ENCODE measurements around the gene RAD51B. TPM values are rescaled to one million over a fixed set of nuclear protein-coding genes. Genes with fewer than 3 reads are reported as not detected.

RAD51B gene
- total and polyA plus RNA-seq, 2 experiments from 2014 or later, result 10.1 to 18.0 TPM

DNA sequence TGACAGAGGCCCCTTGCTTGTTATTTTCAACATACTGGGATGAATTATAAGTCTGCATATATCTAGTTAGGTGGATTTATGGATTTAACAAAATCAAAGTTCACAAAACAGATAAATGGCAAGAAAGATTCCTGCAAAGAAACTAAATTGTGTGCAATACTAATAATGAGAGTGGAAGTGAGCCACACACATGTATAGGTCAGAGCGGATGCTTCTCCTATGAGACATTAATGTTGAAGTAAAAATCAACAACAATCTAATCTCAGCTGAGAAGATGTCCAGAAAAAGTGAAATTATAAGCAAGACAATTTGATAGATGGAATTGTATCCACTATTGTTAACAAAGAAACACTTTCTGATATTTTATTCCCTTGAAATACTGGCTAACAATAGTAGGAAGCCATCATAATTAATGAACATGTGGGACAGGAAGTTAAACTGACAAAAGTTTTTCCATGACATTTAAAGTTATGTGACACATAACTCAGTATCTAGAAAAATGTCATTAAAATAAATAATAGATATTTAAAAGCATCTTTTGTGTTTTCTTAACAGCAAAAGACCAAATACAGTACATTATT, 39.7 kb downstream of the RAD51B start:
- no peaks in the 10 kb centered on the region for H3K9me3 ChIP-seq (ENCODE audit: low read depth)
- H3K4me3 ChIP-seq, result no peak overlapping the region
- no peak for DNase-seq (ENCODE audit: low spot score)
- TF ChIP-seq EZH2 (IDR thresholded peaks at IDR 0.05; ENCODE audit: borderline replicate concordance) (no peak), EZH2phosphoT487 (IDR thresholded peaks at IDR 0.05; ENCODE audit: low read depth, severe bottlenecking, unreplicated experiment) (no peak)
- TF ChIP-seq, protein P1, sequence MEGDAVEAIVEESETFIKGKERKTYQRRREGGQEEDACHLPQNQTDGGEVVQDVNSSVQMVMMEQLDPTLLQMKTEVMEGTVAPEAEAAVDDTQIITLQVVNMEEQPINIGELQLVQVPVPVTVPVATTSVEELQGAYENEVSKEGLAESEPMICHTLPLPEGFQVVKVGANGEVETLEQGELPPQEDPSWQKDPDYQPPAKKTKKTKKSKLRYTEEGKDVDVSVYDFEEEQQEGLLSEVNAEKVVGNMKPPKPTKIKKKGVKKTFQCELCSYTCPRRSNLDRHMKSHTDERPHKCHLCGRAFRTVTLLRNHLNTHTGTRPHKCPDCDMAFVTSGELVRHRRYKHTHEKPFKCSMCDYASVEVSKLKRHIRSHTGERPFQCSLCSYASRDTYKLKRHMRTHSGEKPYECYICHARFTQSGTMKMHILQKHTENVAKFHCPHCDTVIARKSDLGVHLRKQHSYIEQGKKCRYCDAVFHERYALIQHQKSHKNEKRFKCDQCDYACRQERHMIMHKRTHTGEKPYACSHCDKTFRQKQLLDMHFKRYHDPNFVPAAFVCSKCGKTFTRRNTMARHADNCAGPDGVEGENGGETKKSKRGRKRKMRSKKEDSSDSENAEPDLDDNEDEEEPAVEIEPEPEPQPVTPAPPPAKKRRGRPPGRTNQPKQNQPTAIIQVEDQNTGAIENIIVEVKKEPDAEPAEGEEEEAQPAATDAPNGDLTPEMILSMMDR (IDR thresholded peaks at IDR 0.05; ENCODE audit: poor library complexity), result no peak
- no peaks in the 10 kb centered on the region for H3K36me3 ChIP-seq (replicated peaks; ENCODE audit: insufficient read depth, low read depth)
- no peak overlapping the region for H2AFZ ChIP-seq
- no peak overlapping the region for H3K4me2 ChIP-seq
- no peaks in the 10 kb centered on the region for H4K20me1 ChIP-seq (ENCODE audit: insufficient read depth, poor library complexity, severe bottlenecking)
- no peaks in the 10 kb centered on the region for H3K4me1 ChIP-seq (ENCODE audit: insufficient read depth)
- no peaks in the 10 kb centered on the region for H3K79me2 ChIP-seq
- H3K9me2 ChIP-seq (replicated peaks; ENCODE audit: insufficient read depth), result no peaks in the 10 kb centered on the region
- H3K27me3 ChIP-seq, result no peaks in the 10 kb centered on the region
- WGBS (ENCODE audit: low lambda C conversion rate, missing lambda C conversion rate), result 97% methylated on average over 1 of the region's 1 CpG
- H3K27ac ChIP-seq, result no peak overlapping the region

DNA sequence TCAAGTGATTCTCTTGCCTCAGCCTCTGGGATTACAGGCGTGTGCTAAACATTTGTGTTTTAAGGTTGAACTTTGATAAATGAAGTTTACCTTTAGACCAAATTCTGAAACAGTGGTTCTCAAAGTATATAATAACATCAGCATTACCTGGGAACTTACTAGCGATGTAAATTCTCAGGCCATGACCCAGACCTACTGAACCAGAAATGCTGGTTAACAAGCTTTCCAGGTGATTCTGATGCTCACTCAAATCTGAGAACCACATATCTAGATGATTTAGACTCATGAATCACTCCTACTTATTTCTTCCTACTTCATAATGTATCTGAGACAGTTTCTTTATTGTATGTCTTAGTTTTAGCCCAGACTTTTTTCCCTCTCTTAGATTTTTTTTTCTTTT, 43.6 kb downstream of the RAD51B start:
- 89% methylated on average over 2 of the region's 2 CpGs for WGBS (ENCODE audit: low lambda C conversion rate, missing lambda C conversion rate)
- Histone ChIP-seq H3K79me2 (no peaks in the 10 kb centered on the region), H3K27me3 (no peaks in the 10 kb centered on the region), H3K4me3 (no peak overlapping the region), H3K36me3 (replicated peaks; ENCODE audit: insufficient read depth, low read depth) (no peaks in the 10 kb centered on the region), H3K9me3 (ENCODE audit: low read depth) (no peaks in the 10 kb centered on the region), H3K4me1 (ENCODE audit: insufficient read depth) (no peaks in the 10 kb centered on the region), H4K20me1 (ENCODE audit: insufficient read depth, poor library complexity, severe bottlenecking) (no peaks in the 10 kb centered on the region), H3K4me2 (no peak overlapping the region), H3K9me2 (replicated peaks; ENCODE audit: insufficient read depth) (no peaks in the 10 kb centered on the region), H2AFZ (no peak overlapping the region), H3K27ac (no peak overlapping the region)
- DNase-seq (ENCODE audit: low spot score), result no peak
- TF ChIP-seq EZH2 (IDR thresholded peaks at IDR 0.05; ENCODE audit: borderline replicate concordance) (no peak), EZH2phosphoT487 (IDR thresholded peaks at IDR 0.05; ENCODE audit: low read depth, severe bottlenecking, unreplicated experiment) (no peak)
- TF ChIP-seq, protein P1 (IDR thresholded peaks at IDR 0.05; ENCODE audit: poor library complexity), result no peak

DNA sequence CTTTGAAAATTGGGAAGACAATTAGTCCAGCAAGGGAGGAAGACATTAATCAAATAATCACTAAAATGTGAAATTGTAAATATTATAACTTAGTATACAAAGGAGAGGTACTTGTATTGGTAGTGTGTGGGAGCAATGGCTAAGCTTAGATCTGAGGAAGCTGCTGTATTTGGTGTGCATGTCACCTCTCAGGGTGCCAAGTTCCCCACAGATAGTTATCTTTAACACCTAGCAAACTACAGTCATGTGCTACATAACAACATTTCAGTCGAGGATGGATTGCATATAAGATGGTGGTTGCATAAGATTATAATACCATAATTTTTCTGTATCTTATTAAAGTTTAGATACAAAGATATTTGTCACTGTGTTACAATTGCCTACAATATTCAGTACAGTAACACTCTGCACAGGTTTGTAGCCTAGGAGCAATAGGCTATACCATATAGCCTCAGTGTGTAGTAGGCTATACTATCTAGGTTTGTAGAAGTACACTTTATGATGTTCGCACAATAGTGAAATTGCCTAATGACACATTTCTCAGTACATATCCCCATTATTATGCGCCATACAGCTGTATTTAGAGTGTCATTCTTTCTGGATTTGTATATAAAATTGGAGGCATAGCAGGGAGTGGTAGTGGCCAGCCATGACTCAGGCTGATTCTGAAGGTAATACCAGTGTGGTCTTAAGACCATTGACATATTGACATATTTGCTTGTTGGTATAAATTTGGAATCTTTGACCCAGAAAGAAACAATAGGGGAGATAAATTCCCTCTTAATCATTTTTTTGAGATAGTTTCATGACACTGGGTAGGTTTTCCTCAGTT, 55.8 kb downstream of the RAD51B start:
- Histone ChIP-seq H3K9me2 (replicated peaks; ENCODE audit: insufficient read depth) (no peaks in the 10 kb centered on the region), H3K4me1 (ENCODE audit: insufficient read depth) (no peaks in the 10 kb centered on the region), H2AFZ (no peak overlapping the region), H3K79me2 (no peaks in the 10 kb centered on the region), H3K4me2 (no peak overlapping the region), H3K36me3 (replicated peaks; ENCODE audit: insufficient read depth, low read depth) (no peaks in the 10 kb centered on the region), H3K27ac (no peak overlapping the region), H3K4me3 (no peak overlapping the region), H3K9me3 (ENCODE audit: low read depth) (no peaks in the 10 kb centered on the region), H4K20me1 (ENCODE audit: insufficient read depth, poor library complexity, severe bottlenecking) (no peaks in the 10 kb centered on the region), H3K27me3 (no peaks in the 10 kb centered on the region)
- TF ChIP-seq EZH2 (IDR thresholded peaks at IDR 0.05; ENCODE audit: borderline replicate concordance) (no peak), EZH2phosphoT487 (IDR thresholded peaks at IDR 0.05; ENCODE audit: low read depth, severe bottlenecking, unreplicated experiment) (no peak)
- TF ChIP-seq, protein P1 (IDR thresholded peaks at IDR 0.05; ENCODE audit: poor library complexity), result no peak
- 82% methylated on average over 3 of the region's 3 CpGs for WGBS (ENCODE audit: low lambda C conversion rate, missing lambda C conversion rate)
- no peak for DNase-seq (ENCODE audit: low spot score)

All from hepatocyte (in vitro differentiated cells).